ENCODE measurements around the gene ATG16L2.
"Not testable (repeated sequence)": the region's sequence is repeated elsewhere in the genome, so short reads cannot be mapped to it uniquely, and the experiment has no call there.

The ATG16L2 gene

DNA sequence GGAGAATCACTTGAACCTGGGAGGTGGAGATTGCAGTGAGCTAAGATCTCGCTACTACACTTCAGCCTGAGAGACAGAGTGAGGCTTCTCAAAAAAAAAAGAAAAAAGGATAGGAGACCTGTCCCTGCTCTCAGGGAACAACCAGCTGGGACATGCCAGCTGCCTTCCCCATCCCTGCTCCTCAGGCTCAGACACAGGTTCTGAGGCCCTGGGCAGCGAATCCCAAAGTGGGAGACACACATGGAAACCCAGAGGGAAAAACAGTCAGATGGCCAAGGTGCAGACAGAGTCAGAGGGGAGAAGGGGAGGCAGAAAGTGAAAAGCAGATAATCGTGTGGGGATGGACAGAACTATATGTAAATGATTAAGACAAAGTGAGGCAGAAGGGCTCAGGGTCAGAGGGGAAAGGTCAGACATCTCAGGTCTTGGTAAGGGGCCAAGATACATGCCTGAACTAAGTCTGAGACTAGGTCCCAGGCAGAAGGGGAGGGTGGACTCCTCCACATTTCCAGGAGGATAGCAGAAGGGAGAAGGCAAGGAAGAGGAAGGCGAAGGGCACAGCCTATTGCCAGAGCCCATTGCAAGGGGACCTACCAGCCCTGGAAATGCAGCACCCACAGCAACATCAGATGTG is 34.6 kb upstream of the ATG16L2 start:
- DNase-seq, result no peak

DNA sequence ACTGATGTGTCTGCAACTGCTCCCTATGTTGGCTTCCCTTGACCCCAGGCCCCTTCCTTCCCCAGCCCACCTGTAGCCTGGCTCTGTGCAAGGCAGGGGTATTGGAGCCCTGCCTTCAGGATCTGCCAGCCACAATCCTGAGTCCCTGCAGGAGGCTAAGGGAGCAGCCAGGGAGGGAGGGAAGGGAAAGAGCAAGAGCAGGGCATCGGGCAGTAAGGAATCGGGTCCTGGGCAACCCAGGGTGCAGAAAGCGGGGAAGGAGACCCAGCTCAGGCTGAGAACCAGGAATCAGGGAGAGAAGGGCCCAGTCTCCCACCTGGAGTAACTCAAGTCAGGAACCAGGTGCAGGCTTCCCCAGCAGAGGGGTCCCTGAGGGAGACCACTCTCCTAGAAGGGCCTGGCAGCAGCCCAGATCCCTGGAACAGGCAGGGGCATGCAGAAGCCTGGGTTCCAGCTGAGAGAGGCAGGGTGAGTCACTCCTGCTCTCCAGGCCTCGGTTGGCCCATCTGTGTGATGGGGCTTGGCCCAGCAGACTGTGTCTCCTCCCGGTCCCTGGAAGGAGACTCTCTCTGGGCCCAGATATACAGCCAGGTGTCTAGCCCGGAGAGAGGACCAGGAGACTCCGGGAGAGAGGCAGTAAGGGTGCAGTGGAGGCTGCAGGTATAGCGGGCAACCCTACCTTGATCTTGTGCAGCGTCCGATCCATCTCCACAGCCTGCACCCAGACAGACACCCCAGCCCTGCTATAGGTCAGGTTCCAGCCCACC is 33.7 kb upstream of the ATG16L2 start:
- no peak for DNase-seq

DNA sequence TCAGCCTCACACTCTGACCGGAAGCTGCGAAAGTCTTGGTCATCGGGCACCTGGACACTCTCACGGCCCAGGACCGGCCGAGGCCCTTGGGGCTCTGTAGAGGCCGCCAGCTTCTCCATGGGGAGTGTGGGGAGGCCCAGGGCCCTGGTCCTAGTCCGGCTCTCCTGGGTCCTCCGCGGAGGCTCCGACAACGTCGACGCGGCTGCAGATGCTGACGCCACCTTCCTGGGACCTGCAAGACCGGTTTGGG is 33.2 kb upstream of the ATG16L2 start:
- no peak for DNase-seq

DNA sequence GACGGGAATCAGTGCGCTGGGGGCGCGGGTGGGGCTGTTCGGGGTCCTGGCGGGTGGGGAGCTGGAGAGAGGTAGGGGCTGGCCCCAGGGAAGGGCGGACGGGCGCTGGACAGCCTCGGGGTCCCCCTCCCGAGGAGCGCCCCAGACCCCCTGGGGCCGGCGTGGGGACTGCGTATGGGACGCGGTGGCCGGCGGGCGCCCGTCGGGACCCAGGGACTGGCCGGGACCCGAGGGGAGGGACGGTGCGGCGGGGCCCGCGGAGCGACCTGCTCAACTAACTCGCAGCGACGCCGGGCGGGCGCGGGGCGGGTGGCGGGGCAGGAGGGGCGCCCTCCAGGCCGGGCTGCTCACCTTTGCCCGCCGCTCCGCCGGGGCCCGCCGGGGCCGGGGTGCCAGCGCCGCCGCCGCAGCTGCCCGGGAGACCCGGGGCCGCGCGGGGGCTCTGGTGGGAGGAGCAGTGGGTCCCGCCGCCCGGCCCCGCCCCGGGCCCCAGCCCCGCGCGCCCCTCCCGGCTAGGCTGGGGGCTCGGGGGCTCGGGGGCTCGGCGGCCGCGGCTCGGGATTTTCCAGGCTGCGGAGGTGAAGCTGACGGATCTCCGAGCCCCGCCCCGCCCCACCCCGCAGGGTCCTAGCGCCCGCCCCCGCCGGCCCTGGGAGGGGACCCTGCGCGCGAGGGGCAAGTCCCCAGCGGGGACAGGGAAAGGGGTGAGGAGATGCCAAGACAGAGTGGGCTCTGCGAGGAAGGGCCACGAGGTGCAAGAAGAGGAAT is 32.7 kb upstream of the ATG16L2 start:
- DNase-seq, result no peak

DNA sequence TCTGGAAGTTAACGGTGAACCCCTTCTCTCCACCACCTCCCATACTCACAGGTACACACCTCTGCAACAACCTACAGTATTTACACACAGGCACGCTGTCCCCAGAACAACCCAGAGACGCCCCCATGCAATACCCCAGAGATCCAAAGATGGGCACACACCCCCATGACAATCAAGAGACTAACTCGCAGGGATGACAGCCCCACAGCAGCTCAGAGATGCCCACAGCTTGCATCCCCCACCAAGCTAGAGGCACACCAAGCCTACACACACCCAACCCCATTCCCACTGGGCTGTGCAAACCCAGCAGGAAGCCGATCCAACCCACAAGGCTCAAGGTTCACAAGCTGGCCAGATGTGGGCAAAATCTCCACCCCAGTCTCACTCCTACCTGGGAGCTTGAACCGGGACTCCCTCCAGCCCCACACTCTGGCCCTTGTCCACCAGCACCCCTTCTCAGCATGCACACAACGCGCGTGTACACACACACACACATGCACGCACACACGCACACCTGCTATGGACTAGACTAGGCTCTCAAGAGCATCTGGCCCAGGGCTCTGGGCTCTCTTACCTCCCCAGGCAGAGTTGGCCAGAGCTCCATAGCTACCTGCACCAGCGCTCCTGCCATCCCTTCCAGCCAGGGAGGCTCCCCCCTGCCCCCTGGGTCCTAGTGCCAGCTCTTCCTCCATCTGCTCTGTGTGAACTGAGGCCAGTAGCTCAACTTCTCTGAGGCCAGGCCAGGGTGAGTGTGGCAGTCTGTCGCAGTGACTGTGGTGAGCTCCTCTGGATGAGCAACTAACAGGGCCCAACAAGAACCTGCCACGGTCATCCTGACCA is 31.9 kb upstream of the ATG16L2 start:
- DNase-seq, result no peak

DNA sequence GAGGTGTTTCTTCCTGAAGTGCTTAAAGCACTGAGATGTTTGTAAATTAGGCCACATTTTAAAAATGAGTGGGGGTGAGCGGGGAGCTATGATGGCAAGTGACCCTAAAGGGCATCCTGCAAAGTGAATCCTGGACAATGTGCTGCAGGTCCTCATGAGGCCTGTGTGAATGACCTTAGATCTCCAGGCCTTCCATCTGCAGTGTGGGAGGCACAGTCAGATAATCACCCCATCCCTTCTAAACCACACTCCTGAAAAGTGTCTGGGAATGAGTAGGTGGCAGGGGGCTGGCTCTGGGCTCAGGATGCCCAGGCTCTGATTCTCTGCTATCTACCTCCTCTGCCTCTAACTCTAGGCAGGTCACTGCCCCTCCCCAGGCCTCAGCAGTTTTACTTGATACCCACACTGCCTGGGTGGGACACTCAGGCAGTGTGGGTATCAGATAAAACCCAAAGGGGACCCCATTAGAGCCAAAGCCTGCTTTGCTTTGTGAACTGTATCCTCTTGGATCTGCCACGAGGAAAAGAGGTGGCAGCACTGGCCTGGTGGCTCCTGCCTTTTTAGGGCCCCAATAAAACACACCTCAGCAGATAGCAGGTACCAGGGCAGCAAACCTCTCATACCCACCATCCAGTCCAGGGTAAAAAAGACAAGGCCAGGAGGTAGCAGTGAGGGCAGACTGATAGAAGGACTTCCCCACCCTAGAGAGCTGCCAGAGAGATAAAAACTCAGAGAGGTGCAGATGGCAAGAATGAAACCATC is 30.9 kb upstream of the ATG16L2 start:
- no peak for DNase-seq

DNA sequence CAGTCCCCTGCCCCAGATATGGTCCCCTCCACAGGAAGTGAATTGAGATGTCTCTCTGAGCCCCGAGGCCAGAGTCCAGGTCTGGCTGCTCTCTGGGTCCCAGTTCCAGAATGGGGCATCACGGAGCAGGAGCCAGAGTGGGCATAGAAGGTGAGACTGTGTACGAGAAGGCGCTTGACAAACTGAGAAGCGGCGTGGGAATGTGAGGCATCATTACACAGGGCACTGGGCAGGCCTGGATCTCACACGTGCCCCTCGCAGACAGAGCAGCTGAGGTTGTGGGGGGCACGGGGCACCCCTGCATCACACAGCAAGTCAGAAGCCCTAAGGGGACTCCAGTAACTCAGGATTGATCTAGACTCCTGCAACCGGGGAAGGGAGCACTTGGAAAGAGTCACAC is 29.5 kb upstream of the ATG16L2 start:
- DNase-seq, result no peak

DNA sequence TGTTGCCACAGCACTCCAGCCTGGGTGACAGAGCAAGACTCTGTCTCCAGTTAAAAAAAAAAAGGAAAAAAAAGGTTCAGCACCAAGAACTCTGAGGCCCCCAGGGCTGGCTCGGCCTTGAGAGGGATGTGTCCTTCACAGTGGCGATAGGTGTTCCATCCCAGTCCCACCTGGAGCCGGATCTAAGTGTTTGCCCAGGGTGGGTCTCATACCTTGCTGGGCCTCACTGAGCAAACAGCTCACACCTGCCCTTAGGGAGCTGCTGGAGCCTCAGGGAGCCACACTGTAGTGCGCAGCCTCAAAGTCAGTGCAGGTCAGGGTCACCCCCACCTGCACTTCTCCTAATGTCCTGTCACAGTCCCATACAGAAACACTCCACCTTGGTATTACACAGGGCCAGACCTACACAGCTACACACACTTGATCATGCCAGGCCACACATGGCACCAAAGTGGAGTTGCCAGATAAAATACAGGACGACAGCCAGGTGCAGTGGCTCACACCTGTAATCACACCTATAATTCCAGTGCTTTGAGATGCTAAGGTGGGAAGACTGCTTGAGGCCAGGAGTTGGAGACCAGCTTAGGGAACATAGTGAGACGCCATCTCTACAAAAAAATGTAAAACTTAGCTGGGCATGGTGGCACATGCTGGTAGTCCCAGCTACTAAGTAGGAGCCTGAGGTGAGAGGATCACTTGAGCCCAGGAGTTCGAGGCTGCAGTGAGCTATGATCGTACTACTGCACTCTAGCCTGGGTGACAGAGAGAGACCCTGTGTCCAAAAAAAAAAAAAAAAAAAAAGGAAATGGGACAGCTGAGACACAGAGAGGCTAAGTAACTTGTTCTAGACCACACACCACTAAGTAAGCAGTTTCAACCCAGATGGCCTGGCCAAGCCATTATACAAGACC is 27.7 kb upstream of the ATG16L2 start:
- no peak for DNase-seq

DNA sequence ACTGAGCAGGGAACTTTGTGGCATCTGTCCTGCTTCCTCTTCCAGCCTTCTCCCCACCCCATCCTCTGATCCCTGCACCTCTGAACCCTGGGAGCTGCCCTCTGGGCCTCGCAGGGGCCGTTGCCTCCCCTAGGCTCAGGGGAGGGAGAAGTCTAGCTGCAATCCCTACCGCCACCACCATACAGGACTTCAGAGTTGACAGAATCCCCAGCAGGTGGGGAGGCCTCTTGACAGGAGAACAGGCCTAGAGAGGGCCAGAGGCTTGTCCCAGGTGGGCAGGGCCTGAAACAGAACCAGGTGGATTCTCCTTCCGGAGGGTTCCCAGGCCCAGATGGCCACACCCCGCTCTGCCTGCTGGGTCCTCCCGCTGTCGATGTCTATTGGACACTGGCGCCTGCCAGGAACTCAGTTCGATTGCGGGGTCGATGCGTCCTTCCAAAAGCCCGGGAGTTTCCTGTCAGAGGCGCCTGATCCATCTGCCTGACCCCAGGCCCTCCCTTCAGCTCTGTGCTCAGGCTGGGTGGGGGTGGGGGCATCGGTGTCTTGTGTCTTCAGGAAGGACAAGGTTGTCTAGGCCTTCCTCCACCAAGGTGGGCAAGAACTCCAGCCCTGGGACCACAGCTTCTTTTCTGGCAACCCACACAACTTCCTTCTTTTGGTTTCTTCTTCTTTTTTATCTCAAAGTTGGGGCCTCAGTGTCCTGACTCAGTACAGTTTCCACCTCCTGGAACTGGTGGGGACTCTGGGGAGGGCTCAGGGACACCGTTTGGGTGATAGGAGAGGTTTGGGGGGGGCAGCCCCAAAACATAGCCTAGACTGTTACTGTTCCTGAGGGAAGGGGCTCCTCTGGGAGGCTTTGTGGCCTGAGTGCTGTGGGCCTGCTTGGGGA is 26.8 kb upstream of the ATG16L2 start:
- peak; percentile 56 for DNase-seq

DNA sequence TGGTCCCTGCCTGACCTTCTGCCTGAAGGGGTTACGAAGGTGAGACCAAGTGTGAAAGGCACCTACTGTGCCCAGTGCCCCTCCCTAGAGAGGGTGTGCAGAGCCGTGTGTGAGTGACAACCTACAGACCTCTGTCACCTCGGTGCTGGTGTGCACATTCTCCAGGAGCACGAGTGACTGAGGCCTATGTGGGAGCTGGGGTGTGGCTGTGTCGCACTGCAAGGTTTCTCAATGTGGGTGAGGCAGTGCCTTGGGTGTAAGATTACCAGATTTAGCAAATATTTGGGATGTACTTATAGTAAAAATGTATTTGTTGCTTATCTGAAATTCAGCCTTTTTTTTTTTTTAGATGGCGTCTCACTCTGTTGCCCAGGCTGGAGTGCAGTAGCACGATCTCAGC is 26.0 kb upstream of the ATG16L2 start:
- no peak for DNase-seq

DNA sequence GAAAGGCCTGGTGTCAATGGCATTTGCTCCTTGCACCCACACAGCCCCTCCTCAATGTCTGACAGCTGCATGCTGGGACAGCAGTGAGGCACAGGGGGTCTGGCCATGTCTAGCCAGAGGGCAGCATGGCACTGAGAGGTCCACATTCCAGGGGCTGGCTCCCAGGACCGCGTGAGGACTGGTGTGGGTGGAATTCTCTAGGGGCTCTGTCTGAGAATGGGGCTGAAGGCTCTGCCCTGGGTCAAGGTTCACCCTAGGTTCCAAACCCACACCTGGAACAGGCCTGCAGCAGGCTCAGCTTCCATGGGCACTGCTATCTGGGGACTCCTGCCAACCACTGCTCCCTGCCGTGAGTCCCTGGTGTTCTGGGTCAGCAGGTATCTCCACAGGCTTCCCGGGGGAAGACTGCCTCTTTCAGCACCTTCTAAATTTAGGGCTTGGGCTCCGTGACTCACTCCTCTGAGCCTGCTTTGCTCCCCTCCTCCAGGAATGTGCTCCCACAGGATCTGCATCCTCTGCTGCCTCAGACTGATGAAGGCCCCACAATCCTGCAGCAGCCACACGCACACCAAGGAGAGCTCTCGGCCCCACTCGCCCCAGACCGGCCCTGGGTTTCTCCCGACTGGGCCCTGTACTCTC is 24.6 kb upstream of the ATG16L2 start:
- no peak for DNase-seq

DNA sequence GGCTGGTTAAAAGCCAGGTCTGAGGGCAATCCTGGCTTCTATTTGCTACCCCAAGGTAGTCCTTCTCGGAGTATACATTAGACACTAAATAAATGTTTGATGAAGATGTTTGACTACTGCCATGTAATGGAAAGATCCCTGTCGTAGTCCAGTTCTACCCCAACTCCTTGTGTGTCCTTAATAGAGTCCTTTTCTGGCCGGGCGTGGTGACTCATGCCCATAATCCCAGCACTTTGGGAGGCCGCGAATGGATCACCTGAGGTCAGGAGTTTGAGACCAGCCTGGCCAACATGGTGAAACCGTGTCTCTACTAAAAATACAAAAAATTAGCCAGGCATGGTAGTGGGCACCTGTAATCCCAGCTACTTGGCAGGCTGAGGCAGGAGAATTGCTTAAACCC is 23.0 kb upstream of the ATG16L2 start:
- not testable (repeated sequence) for DNase-seq

DNA sequence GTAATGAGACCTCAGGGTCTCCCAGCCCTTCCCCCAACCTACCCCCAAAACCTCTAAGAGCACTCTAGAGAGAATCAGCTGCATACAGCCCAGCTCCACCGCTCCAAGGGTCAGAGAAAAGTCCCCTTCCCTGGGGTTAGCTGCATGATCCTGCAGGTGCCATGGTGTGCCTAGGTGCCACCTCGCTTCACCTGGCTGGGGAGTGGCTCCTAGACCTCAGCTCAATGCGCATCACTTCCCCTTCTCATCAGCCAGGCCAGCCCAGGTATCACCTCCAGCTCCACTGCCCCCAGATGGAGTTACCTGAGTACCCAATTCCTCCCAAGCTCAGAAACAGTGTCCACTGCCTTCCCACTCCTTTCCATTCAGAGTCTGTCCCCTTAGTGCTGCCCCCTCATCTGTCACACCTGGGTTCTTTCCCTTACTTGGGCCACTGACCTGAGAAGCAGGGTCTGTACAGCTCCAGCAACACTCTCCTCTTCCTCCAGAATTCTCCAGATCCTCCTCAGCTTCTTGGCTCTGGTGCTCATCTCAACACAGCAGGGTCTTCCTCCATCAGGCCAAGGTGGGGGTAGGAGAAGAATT is 21.7 kb upstream of the ATG16L2 start:
- DNase-seq, result no peak

DNA sequence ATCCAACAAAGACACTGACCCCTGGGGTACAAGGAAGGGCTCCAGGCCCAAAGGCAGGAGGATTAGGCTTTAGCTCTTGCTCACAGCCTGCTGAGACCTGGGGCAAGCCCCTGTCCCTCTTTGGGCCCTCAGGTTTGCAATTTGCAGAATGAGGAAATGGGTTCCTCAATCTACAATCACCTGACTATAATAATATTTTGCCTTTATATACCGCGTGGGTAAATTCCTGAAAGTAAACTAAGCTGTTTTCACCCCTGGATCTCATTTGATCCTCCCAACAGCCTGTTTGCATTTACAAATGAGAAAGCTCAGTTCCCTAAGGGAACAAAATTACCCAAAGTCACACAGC is 21.2 kb upstream of the ATG16L2 start:
- peak; percentile 20 for DNase-seq

DNA sequence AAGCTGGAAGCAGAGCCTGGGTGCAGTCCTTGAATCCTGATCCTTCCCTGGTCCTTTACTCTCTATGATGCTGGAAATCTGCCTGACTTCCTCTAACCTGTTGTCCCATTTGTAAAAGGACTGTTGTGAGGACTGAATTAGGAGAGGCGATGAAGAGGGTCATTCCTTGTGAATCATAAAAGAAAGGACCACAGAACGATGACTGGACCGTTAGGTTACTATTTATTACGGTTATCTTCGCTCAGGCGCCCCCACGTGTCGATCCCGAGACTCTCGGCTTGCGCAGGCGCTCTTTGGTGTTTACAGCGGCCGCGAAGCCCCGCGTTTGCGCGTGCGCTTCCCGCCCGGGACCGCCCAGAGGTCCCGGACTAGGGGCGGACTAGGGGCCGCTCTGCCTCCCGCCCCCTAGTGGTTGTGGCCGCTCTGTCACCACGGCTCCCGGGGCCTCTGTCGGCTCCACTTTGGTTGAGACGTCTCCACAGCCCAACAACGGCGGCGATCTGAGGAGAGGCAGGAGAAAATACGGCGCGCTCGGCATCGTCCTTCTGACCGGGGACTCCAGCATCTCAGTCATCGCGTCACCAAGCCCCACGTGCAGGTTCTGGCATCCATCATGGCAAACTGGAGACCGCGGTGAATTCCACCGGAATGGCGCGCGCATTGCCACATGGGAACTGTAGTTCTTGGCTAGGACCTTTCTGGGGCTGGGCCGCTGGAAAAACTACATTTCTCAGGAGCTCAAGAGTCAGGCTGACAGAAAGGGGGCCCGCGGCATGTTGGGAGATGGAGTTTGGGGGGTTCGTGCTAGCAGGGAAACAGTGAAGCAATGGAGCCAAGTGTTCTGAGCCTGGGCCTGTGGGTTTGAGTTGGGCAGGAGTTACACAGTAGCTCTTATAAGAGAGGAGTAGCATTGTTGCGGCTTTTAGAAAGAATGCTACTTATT is 20.5 kb upstream of the ATG16L2 start, which contains the start of gene STARD10:
STARD10 (minus strand) TSS at position 623 of the 943 bp plus-strand sequence. CDS start 12,866 bp downstream, outside the sequence.
- DNase-seq, result peak; percentile 83

DNA sequence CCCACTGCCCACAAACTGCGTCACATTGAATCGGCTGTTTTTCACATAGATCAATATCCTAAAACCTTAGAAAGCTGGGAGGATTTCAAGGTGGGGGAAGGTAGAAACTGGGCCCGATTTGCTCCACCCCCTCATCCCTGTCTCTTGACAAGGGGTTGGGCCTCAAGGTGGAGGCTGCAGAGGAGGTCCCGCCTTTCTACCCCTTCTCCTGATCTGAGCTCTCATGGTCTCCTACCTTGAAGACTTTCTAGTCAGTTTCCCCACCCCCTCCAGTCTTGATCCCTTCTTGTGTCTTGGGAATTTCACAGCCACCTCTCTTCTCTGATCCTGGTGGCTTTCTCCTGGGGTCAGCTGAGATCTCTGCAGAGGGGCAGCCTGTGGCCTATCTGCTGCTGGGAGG is 15.8 kb upstream of the ATG16L2 start:
- no peak for DNase-seq

DNA sequence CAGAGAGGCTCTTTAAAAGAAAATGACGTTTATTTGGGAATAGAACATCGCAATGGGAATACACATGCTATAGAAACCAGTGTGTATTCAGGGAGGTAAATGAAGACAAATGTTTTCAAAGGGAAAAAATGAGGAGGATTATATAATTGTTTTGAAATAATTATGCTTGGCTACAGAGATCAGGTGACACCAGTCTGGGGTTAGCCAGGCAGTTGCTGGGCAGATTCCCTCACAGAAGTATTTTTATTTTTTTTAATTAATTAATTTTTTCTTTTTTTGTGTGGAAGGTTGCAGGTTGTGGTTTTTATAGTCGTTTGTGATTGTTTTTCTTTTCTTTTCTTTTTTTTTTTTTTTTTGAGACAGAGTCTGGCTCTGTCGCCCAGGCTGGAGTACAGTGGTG is 14.8 kb upstream of the ATG16L2 start:
- DNase-seq, result no peak

DNA sequence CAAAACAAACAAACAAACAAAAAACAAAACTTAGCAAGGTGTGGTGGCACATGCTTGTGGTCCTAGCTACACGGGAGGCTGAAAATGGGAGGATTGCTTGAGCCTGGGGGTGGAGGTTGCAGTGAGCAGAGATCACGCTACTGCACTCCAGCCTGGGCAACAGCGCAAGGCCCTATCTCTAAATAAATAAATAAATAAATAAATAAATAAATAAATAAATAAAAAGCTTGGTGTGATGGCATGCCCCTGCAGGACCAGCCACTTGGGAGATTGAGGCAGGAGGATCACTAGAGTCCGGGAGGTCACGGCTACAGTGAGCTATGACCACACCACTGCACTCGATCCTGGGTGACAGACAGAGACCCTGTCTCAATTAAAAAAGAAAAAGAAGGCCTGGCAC is 11.4 kb upstream of the ATG16L2 start:
- no peak for DNase-seq

Measured in GF-D8 (cell line).